HepG2 (cell line): ENCODE data around the gene ATE1. TPM values are rescaled to one million over a fixed set of nuclear protein-coding genes. Genes with fewer than 3 reads are reported as not detected.

ENCODE experiments used
- ADNP ChIP-seq: sonication (generic); formaldehyde crosslinking; IDR thresholded peaks from 2 replicates; pipeline ENCODE4 v1.4.0; 2020; ENCODE audit warnings: missing genetic modification reagents
- ATF2 ChIP-seq: sonication (generic); formaldehyde crosslinking; IDR thresholded peaks from 2 replicates; pipeline ENCODE4 v1.4.0; 2020; ENCODE audit warnings: missing genetic modification reagents
- FOXC1 ChIP-seq: sonication (generic); formaldehyde crosslinking; IDR thresholded peaks from 2 replicates; pipeline ENCODE4 v1.8.0; 2022; ENCODE audit warnings: mild to moderate bottlenecking, missing genetic modification reagents, borderline replicate concordance
- FOXK1 ChIP-seq: sonication (generic); formaldehyde crosslinking; IDR thresholded peaks from 2 replicates; pipeline ENCODE4 v1.4.0; 2020; ENCODE audit warnings: low read depth, missing genetic modification reagents, borderline replicate concordance
- KAT8 ChIP-seq: IDR thresholded peaks from 2 replicates; pipeline ENCODE4 v1.6.1; 2016; ENCODE audit warnings: missing genetic modification reagents, missing compliant biosample characterization
- KLF16 ChIP-seq, 2 experiments: sonication (generic) in 1 of 2; formaldehyde crosslinking in 1 of 2; IDR thresholded peaks; 2 replicates each; pipeline versions ENCODE4 v1.6.1 to v1.8.0; 2016 to 2023; ENCODE audit warnings: missing genetic modification reagents in 2 of 2, missing compliant biosample characterization in 1 of 2
- NCOR1 ChIP-seq: fragments of 200-600 bp; sonication (generic); IDR thresholded peaks from 2 replicates; pipeline ENCODE4 v1.7.0; 2017; ENCODE audit warnings: antibody characterized with exemption, low read length, borderline replicate concordance
- POGZ ChIP-seq: sonication (generic); formaldehyde crosslinking; IDR thresholded peaks from 2 replicates; pipeline ENCODE4 v1.4.0; 2020; ENCODE audit warnings: mild to moderate bottlenecking, missing genetic modification reagents
- RFXANK ChIP-seq: IDR thresholded peaks from 2 replicates; pipeline ENCODE4 v1.6.1; 2016
- SMARCE1 ChIP-seq: fragments of 450-650 bp; IDR thresholded peaks from 2 replicates; pipeline ENCODE4 v1.6.1; 2017; ENCODE audit warnings: borderline replicate concordance
- SOX13 ChIP-seq, 3 experiments: fragments of 450-650 bp in 1 of 3; sonication (generic) in 1 of 3; formaldehyde crosslinking in 1 of 3; IDR thresholded peaks in 2 of 3; conservative IDR thresholded peaks in 1 of 3; 2 replicates each; pipeline versions ENCODE4 v1.5.0 to v1.6.1; 2016 to 2020; ENCODE audit warnings: antibody characterized with exemption in 1 of 3, mild to moderate bottlenecking in 1 of 3, missing compliant biosample characterization in 1 of 3, missing genetic modification reagents in 1 of 3, moderate library complexity in 1 of 3
- USF2 ChIP-seq, 2 experiments: sonication (generic) in 1 of 2; formaldehyde crosslinking in 1 of 2; IDR thresholded peaks; 2 replicates each; pipeline versions ENCODE4 v1.5.1 to v1.6.1; 2011 to 2020; ENCODE audit warnings: borderline replicate concordance in 1 of 2, low read depth in 1 of 2, low read length in 1 of 2, mild to moderate bottlenecking in 1 of 2, missing genetic modification reagents in 1 of 2, moderate library complexity in 1 of 2
- ZBTB3 ChIP-seq: sonication (generic); formaldehyde crosslinking; IDR thresholded peaks from 2 replicates; pipeline ENCODE4 v1.4.0; 2020; ENCODE audit warnings: low read depth, mild to moderate bottlenecking, moderate library complexity, missing genetic modification reagents, borderline replicate concordance
- ZNF44 ChIP-seq: sonication (generic); formaldehyde crosslinking; IDR thresholded peaks from 2 replicates; pipeline ENCODE4 v1.5.1; 2020; ENCODE audit warnings: mild to moderate bottlenecking, missing genetic modification reagents
- polyA plus RNA-seq, 8 experiments: library from polyadenylated mRNA; depleted of rRNA in 3 of 8; stranded (reverse) in 7 of 8; unstranded in 1 of 8; fragments of >200 nt; fragmentation: Illumina TruSeq in 4 of 8; extraction: Trizol in 4 of 8; gene quantifications; 2 replicates each; pipeline versions ENCODE4 v1.2.1 to v1.2.3, GENCODE V29; 2011 to 2016; ENCODE audit warnings: low read depth in 4 of 8, missing spikeins in 1 of 8, mixed read lengths in 1 of 8; ENCODE audit not compliant: insufficient read depth in 1 of 8
- total RNA-seq, 5 experiments: library from RNA; depleted of rRNA; stranded (reverse); fragments of >200 nt; fragmentation: Illumina TruSeq; extraction: Trizol; gene quantifications; 2 replicates each; pipeline ENCODE4 v1.2.3, GENCODE V29; 2016; ENCODE audit warnings: low read depth in 1 of 5
- TF ChIP-seq, protein P1 (sequence below): IDR thresholded peaks from 2 replicates; pipeline ENCODE4 v1.6.1; 2016; ENCODE audit warnings: mild to moderate bottlenecking
- TF ChIP-seq, protein P2 (sequence below): sonication (generic); formaldehyde crosslinking; IDR thresholded peaks from 2 replicates; pipeline ENCODE4 v1.4.0; 2020; ENCODE audit warnings: missing genetic modification reagents
- TF ChIP-seq, protein P3 (sequence below): IDR thresholded peaks from 2 replicates; pipeline ENCODE4 v1.6.1; 2012; ENCODE audit warnings: low read length, improper control_type of control experiment

The ATE1 gene
- total and polyA plus RNA-seq, 2 of the 13 experiments (the other 11 are each of a cell fraction or from before 2014, with no cell fraction given) = 17.5 to 42.2 TPM

- TF ChIP-seq, protein P1, sequence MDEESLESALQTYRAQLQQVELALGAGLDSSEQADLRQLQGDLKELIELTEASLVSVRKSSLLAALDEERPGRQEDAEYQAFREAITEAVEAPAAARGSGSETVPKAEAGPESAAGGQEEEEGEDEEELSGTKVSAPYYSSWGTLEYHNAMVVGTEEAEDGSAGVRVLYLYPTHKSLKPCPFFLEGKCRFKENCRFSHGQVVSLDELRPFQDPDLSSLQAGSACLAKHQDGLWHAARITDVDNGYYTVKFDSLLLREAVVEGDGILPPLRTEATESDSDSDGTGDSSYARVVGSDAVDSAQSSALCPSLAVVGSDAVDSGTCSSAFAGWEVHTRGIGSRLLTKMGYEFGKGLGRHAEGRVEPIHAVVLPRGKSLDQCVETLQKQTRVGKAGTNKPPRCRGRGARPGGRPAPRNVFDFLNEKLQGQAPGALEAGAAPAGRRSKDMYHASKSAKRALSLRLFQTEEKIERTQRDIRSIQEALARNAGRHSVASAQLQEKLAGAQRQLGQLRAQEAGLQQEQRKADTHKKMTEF (CRISPR knock-in tag) = no peak; the same call in 1 of the 2 replicates
- TF ChIP-seq KLF16 (CRISPR knock-in tag; IDR thresholded peaks at IDR 0.05) = no peak
- TF ChIP-seq, protein P2, sequence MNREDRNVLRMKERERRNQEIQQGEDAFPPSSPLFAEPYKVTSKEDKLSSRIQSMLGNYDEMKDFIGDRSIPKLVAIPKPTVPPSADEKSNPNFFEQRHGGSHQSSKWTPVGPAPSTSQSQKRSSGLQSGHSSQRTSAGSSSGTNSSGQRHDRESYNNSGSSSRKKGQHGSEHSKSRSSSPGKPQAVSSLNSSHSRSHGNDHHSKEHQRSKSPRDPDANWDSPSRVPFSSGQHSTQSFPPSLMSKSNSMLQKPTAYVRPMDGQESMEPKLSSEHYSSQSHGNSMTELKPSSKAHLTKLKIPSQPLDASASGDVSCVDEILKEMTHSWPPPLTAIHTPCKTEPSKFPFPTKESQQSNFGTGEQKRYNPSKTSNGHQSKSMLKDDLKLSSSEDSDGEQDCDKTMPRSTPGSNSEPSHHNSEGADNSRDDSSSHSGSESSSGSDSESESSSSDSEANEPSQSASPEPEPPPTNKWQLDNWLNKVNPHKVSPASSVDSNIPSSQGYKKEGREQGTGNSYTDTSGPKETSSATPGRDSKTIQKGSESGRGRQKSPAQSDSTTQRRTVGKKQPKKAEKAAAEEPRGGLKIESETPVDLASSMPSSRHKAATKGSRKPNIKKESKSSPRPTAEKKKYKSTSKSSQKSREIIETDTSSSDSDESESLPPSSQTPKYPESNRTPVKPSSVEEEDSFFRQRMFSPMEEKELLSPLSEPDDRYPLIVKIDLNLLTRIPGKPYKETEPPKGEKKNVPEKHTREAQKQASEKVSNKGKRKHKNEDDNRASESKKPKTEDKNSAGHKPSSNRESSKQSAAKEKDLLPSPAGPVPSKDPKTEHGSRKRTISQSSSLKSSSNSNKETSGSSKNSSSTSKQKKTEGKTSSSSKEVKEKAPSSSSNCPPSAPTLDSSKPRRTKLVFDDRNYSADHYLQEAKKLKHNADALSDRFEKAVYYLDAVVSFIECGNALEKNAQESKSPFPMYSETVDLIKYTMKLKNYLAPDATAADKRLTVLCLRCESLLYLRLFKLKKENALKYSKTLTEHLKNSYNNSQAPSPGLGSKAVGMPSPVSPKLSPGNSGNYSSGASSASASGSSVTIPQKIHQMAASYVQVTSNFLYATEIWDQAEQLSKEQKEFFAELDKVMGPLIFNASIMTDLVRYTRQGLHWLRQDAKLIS (CRISPR knock-in tag) = no peak
- TF ChIP-seq RFXANK (CRISPR knock-in tag) = no peak
- no peak for TF ChIP-seq USF2 (IDR thresholded peaks at IDR 0.05; ENCODE audit: low read depth, low read length)
- no peak for TF ChIP-seq USF2 (CRISPR knock-in tag; IDR thresholded peaks at IDR 0.05; ENCODE audit: borderline replicate concordance)
- no peak for TF ChIP-seq SOX13 (IDR thresholded peaks at IDR 0.05)
- TF ChIP-seq SOX13 (CRISPR knock-in tag; conservative IDR thresholded peaks at IDR 0.05 in 1 of 2, IDR thresholded peaks at IDR 0.05 in 1 of 2) = 0 out of 4 replicates have a peak, but pooled peaks of 1 of the 2 experiments have one; percentile 3
- TF ChIP-seq FOXK1 (CRISPR knock-in tag) = no peak
- no peak for TF ChIP-seq ATF2 (CRISPR knock-in tag)
- TF ChIP-seq, protein P3, sequence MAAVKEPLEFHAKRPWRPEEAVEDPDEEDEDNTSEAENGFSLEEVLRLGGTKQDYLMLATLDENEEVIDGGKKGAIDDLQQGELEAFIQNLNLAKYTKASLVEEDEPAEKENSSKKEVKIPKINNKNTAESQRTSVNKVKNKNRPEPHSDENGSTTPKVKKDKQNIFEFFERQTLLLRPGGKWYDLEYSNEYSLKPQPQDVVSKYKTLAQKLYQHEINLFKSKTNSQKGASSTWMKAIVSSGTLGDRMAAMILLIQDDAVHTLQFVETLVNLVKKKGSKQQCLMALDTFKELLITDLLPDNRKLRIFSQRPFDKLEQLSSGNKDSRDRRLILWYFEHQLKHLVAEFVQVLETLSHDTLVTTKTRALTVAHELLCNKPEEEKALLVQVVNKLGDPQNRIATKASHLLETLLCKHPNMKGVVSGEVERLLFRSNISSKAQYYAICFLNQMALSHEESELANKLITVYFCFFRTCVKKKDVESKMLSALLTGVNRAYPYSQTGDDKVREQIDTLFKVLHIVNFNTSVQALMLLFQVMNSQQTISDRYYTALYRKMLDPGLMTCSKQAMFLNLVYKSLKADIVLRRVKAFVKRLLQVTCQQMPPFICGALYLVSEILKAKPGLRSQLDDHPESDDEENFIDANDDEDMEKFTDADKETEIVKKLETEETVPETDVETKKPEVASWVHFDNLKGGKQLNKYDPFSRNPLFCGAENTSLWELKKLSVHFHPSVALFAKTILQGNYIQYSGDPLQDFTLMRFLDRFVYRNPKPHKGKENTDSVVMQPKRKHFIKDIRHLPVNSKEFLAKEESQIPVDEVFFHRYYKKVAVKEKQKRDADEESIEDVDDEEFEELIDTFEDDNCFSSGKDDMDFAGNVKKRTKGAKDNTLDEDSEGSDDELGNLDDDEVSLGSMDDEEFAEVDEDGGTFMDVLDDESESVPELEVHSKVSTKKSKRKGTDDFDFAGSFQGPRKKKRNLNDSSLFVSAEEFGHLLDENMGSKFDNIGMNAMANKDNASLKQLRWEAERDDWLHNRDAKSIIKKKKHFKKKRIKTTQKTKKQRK = no peak
- TF ChIP-seq FOXC1 (CRISPR knock-in tag) = no peak; the same call in 1 of the 2 replicates
- TF ChIP-seq ZNF44 (CRISPR knock-in tag) = no peak
- TF ChIP-seq NCOR1 = no peak; the same call in 1 of the 2 replicates
- peak; percentile 74; the same call in 1 of the 2 replicates for TF ChIP-seq ADNP (CRISPR knock-in tag)
- TF ChIP-seq KAT8 (CRISPR knock-in tag) = no peak
- TF ChIP-seq ZBTB3 = no peak
- no peak for TF ChIP-seq SMARCE1
- TF ChIP-seq POGZ = no peak
These were observed 675 bp upstream of the ATE1 start (continued) for GRCh38 chr10:121928528-121928884.
